Body of pancreas (tissue), 4 donors: ENCODE results near the gene DNAJC4.

Experiments
- CTCF ChIP-seq, 7 experiments: fragments of 450-650 bp in 4 of 7; fragments of 200-600 bp in 3 of 7; sonication (generic) in 3 of 7; IDR thresholded peaks; one replicate each; pipeline ENCODE4 v1.5.1; 2016 to 2019; ENCODE audit warnings: antibody characterized with exemption in 7 of 7
- POLR2A ChIP-seq, 3 donors: fragments of 450-650 bp; IDR thresholded peaks; one replicate each; pipeline ENCODE4 v1.6.1; 2016; ENCODE audit warnings: antibody characterized with exemption in 3 of 3, mild to moderate bottlenecking in 2 of 3

- TF ChIP-seq CTCF (IDR thresholded peaks at IDR 0.05) (peak in 3 of 7 experiments; percentile 8 to 22 (median 22)), POLR2A (IDR thresholded peaks at IDR 0.05) (peak; percentile 66 to 90 (median 86))
These were observed 4.5 kb upstream of the DNAJC4 start, which contains the start of the genes NUDT22 and TRPT1 for GRCh38 chr11:64225608-64226506.
